PC-3 (cell line): Measurements from ENCODE around the gene TMEM123. TPM values are rescaled to one million over a fixed set of nuclear protein-coding genes. Genes with fewer than 3 reads are reported as not detected.

Experiments used
- ATAC-seq: fragments of 200-7000 bp; cut with Tn5 transposase; 2 replicates; pipeline ENCODE4 v1.9.1; 2020; ENCODE audit warnings: mild to moderate bottlenecking, moderate library complexity
- BruUV-seq: library from RNA; stranded (reverse); fragments of 400-500 nt; replicated peaks from 2 replicates; lab custom pipeline; 2021; lab: Mats Ljungman, UMichigan
- CTCF ChIA-PET: fragments of 300-600 bp; sonication (Branson Sonifier 250); formaldehyde crosslinking; loops from one replicate; lab custom pipeline; 2022; ENCODE audit warnings: antibody characterized with exemption; lab: Charles Lee
- POLR2A ChIA-PET: fragments of 300-600 bp; sonication (Branson Sonifier 250); formaldehyde crosslinking; loops from one replicate; lab custom pipeline; 2022; ENCODE audit warnings: antibody characterized with exemption; ENCODE audit not compliant: unreplicated experiment; lab: Charles Lee
- DNase-seq: peaks from one replicate; pipeline ENCODE4 v3.0.0-alpha.2; 2015
- H2AFZ ChIP-seq: fragments of 300-600 bp; sonication (generic); 2 replicates; pipeline ENCODE4 v1.6.0; 2016; ENCODE audit warnings: antibody characterized with exemption, low read length
- H3F3A ChIP-seq: fragments of 300-600 bp; sonication (generic); one replicate; pipeline ENCODE4 v1.6.0; 2017; ENCODE audit warnings: antibody characterized with exemption, low read length, control low read depth, mild to moderate bottlenecking; ENCODE audit not compliant: unreplicated experiment
- H3K27ac ChIP-seq: fragments of 300-600 bp; sonication (generic); 2 replicates; pipeline ENCODE4 v1.5.1; 2016; ENCODE audit warnings: mild to moderate bottlenecking, low read length
- H3K27me3 ChIP-seq: fragments of 300-600 bp; sonication (generic); 2 replicates; pipeline ENCODE4 v1.6.1; 2016; ENCODE audit warnings: low read length, mixed read lengths
- H3K36me3 ChIP-seq: fragments of 300-600 bp; sonication (generic); 2 replicates; pipeline ENCODE4 v1.6.1; 2016; ENCODE audit warnings: low read depth, mixed run types, low read length, mixed read lengths
- H3K4me1 ChIP-seq: fragments of 300-600 bp; sonication (generic); 2 replicates; pipeline ENCODE4 v1.5.1; 2016; ENCODE audit warnings: low read length; ENCODE audit not compliant: insufficient read depth
- H3K4me2 ChIP-seq: fragments of 300-600 bp; sonication (generic); 2 replicates; pipeline ENCODE4 v1.6.0; 2016; ENCODE audit warnings: low read length
- H3K4me3 ChIP-seq: fragments of 300-600 bp; sonication (generic); 2 replicates; pipeline ENCODE4 v1.5.1; 2016; ENCODE audit warnings: mild to moderate bottlenecking, low read length, mixed read lengths
- H3K79me2 ChIP-seq: fragments of 300-600 bp; sonication (generic); 2 replicates; pipeline ENCODE4 v1.6.1; 2017; ENCODE audit warnings: low read length, mixed read lengths
- H3K9ac ChIP-seq: fragments of 300-600 bp; sonication (generic); 2 replicates; pipeline ENCODE4 v1.6.0; 2016; ENCODE audit warnings: mild to moderate bottlenecking, low read length
- H3K9me2 ChIP-seq: fragments of 300-600 bp; sonication (generic); replicated peaks from 2 replicates; pipeline ENCODE4 v1.6.1; 2016; ENCODE audit warnings: mixed run types, low read length, mixed read lengths
- H3K9me3 ChIP-seq: fragments of 300-600 bp; sonication (generic); 2 replicates; pipeline ENCODE4 v1.6.1; 2016; ENCODE audit warnings: low read length, mixed read lengths
- H4K20me1 ChIP-seq: fragments of 300-600 bp; sonication (generic); 2 replicates; pipeline ENCODE4 v1.6.1; 2016; ENCODE audit warnings: low read length, mixed read lengths
- CTCF ChIP-seq: fragments of 300-600 bp; sonication (generic); conservative IDR thresholded peaks from 2 replicates; pipeline ENCODE4 v1.5.1; 2017; ENCODE audit warnings: antibody characterized with exemption, low read depth, mild to moderate bottlenecking, low read length
- EZH2 ChIP-seq: fragments of 300-600 bp; sonication (generic); IDR thresholded peaks from one replicate; pipeline ENCODE4 v1.6.1; 2017; ENCODE audit warnings: antibody characterized with exemption, mild to moderate bottlenecking, low read length; ENCODE audit not compliant: unreplicated experiment
- EZH2phosphoT487 ChIP-seq: fragments of 300-600 bp; sonication (generic); IDR thresholded peaks from 2 replicates; pipeline ENCODE4 v1.6.1; 2018; ENCODE audit warnings: mild to moderate bottlenecking, antibody characterized with exemption, low read length, borderline replicate concordance
- intact Hi-C: fragments of 100-400 bp; cut with micrococcal nuclease; formaldehyde crosslinking; loops from 2 replicates; pipeline ENCODE4 v1.9.0; 2023
- total RNA-seq: library from RNA; depleted of rRNA; stranded (reverse); fragments of >200 nt; gene quantifications from 2 replicates; pipeline ENCODE4 v1.2.3, GENCODE V29; 2014

The TMEM123 gene
- total RNA-seq, 1 experiment from 2014 or later: 163 TPM

DNA sequence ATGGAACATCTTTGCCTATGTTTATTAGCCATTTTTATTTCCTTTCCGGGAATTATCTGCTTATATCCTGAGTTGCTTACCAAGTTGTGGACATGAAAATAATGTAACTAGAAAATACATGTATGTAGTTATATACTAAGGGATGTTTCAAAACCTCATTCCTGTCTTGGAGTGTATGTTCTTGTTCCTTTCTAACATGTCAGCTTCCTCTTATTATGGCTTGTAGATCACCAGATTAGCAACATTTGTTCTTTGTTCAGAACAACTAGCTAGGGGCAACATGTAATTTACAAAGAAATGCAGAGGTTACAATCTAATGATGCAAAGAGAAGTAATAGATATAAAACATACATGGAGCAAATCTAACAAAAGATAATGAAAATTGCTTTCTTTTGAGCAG is 13.1 kb upstream of the TMEM123 start:
- CTCF ChIA-PET: no interaction called here

GRCh38 chr11:102464859-102465500 is 12.4 kb upstream of the TMEM123 start:
- H4K20me1 ChIP-seq: no peaks in the 10 kb centered on the region
- no peaks in the 10 kb centered on the region for H3K9me3 ChIP-seq
- ChIA-PET POLR2A (no interaction called here), CTCF (no interaction called here)
- H3K4me3 ChIP-seq: no peak overlapping the region
- no peak for DNase-seq
- peaks cover 13% of the 10 kb centered on the region for H3F3A ChIP-seq
- no peak for ATAC-seq
- no peaks in the 10 kb centered on the region for H3K27me3 ChIP-seq
- H3K79me2 ChIP-seq: no peaks in the 10 kb centered on the region
- no peak overlapping the region for H3K4me2 ChIP-seq
- BruUV-seq: no TSS peak
- no peak overlapping the region for H3K9ac ChIP-seq
- H3K36me3 ChIP-seq: no peaks in the 10 kb centered on the region
- peaks cover 37% of the 10 kb centered on the region for H3K4me1 ChIP-seq
- H3K27ac ChIP-seq: no peak overlapping the region
- TF ChIP-seq EZH2phosphoT487 (no peak), CTCF (no peak), EZH2 (no peak)
- no peaks in the 10 kb centered on the region for H3K9me2 ChIP-seq
- no peak overlapping the region for H2AFZ ChIP-seq
- intact Hi-C loops: no loop called here

More for the DNA sequence above, 13.1 kb upstream of the TMEM123 start:
- ATAC-seq (no peak), DNase-seq (no peak)
- peaks cover 44% of the 10 kb centered on the region for H3K4me1 ChIP-seq
- no peaks in the 10 kb centered on the region for H3K79me2 ChIP-seq
- peaks cover 16% of the 10 kb centered on the region for H3F3A ChIP-seq
- no peak for TF ChIP-seq EZH2phosphoT487
- no peak for TF ChIP-seq CTCF
- TF ChIP-seq EZH2: no peak
- intact Hi-C loops: no loop called here
- no peak overlapping the region for H3K4me3 ChIP-seq
- no peaks in the 10 kb centered on the region for H3K9me3 ChIP-seq
- POLR2A ChIA-PET: no interaction called here
- H3K4me2 ChIP-seq: no peak overlapping the region
- BruUV-seq: no TSS peak
- H2AFZ ChIP-seq: 0 out of 2 replicates have a peak overlapping the region, but pooled peaks have one; percentile 6
- no peaks in the 10 kb centered on the region for H3K36me3 ChIP-seq
- H4K20me1 ChIP-seq: no peaks in the 10 kb centered on the region
- no peaks in the 10 kb centered on the region for H3K27me3 ChIP-seq
- no peak overlapping the region for H3K9ac ChIP-seq
- H3K27ac ChIP-seq: no peak overlapping the region
- H3K9me2 ChIP-seq: no peaks in the 10 kb centered on the region

- Histone ChIP-seq H3F3A (peaks cover 4% of the 10 kb centered on the region), H3K9me2 (no peaks in the 10 kb centered on the region), H3K4me3 (no peak overlapping the region), H3K79me2 (no peaks in the 10 kb centered on the region), H2AFZ (no peak overlapping the region), H3K27me3 (no peaks in the 10 kb centered on the region), H3K4me2 (no peak overlapping the region), H3K4me1 (peaks cover 27% of the 10 kb centered on the region), H3K9me3 (no peaks in the 10 kb centered on the region), H3K9ac (no peak overlapping the region), H4K20me1 (no peaks in the 10 kb centered on the region), H3K27ac (no peak overlapping the region), H3K36me3 (no peaks in the 10 kb centered on the region)
- BruUV-seq: no TSS peak
- CTCF ChIA-PET: no interaction called here
- TF ChIP-seq EZH2 (no peak), EZH2phosphoT487 (no peak), CTCF (no peak)
- POLR2A ChIA-PET: no interaction called here
- DNase-seq: no peak
- ATAC-seq: no peak
- intact Hi-C loops: no loop called here
Measured at GRCh38 chr11:102464037-102464436, 11.5 kb upstream of the TMEM123 start.
